GM10248 (cell line): Measurements from ENCODE around the gene SLC7A1.

Experiments used
- CTCF ChIA-PET: fragments of 300-600 bp; sonication (Branson Sonifier 250); formaldehyde crosslinking; extraction: SDS; loops from one replicate; lab custom pipeline; 2021; ENCODE audit warnings: antibody characterized with exemption; lab: Yijun Ruan, JAX
- POLR2A ChIA-PET: fragments of 350-650 bp; sonication (Branson Sonifier 250); formaldehyde crosslinking; extraction: SDS; loops from one replicate; lab custom pipeline; 2020; ENCODE audit warnings: antibody characterized with exemption; lab: Yijun Ruan, JAX
- DNase-seq: peaks from one replicate; pipeline ENCODE4 v3.0.0; 2012; ENCODE audit errors: extremely low spot score
- TF ChIP-seq, protein P1 (sequence below): IDR thresholded peaks from 2 replicates; pipeline ENCODE4 v1.5.1; 2012; ENCODE audit warnings: mild to moderate bottlenecking, low read depth; ENCODE audit errors: extremely low read depth, missing control alignments, control extremely low read depth

The SLC7A1 gene

GRCh38 chr13:29508130-29508875, 87.2 kb downstream of the SLC7A1 start:
- peak; percentile 85 for DNase-seq
- POLR2A ChIA-PET: no interaction called here
- TF ChIP-seq, protein P1, sequence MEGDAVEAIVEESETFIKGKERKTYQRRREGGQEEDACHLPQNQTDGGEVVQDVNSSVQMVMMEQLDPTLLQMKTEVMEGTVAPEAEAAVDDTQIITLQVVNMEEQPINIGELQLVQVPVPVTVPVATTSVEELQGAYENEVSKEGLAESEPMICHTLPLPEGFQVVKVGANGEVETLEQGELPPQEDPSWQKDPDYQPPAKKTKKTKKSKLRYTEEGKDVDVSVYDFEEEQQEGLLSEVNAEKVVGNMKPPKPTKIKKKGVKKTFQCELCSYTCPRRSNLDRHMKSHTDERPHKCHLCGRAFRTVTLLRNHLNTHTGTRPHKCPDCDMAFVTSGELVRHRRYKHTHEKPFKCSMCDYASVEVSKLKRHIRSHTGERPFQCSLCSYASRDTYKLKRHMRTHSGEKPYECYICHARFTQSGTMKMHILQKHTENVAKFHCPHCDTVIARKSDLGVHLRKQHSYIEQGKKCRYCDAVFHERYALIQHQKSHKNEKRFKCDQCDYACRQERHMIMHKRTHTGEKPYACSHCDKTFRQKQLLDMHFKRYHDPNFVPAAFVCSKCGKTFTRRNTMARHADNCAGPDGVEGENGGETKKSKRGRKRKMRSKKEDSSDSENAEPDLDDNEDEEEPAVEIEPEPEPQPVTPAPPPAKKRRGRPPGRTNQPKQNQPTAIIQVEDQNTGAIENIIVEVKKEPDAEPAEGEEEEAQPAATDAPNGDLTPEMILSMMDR: peak; percentile 99
- CTCF ChIA-PET: interaction anchor here (0.7 to 9.3 kb wide), 60 partner anchors 10 to 882 kb away, joined by 3 to 115 read pairs (median 4); no protein-coding TSS in a partner anchor

GRCh38 chr13:29507356-29507755, 88.1 kb downstream of the SLC7A1 start:
- TF ChIP-seq, protein P1: no peak
- no peak for DNase-seq
- ChIA-PET POLR2A (no interaction called here), CTCF (interaction anchor here (0.9 to 9.3 kb wide), 32 partner anchors 11 to 883 kb away, joined by 3 to 115 read pairs (median 6); no protein-coding TSS in a partner anchor)

GRCh38 chr13:29505950-29506349, 89.5 kb downstream of the SLC7A1 start:
- ChIA-PET POLR2A (no interaction called here), CTCF (interaction anchor here (4.6 to 9.3 kb wide), 3 partner anchors 9 to 608 kb away, joined by 51 to 115 read pairs (median 112); no protein-coding TSS in a partner anchor)
- TF ChIP-seq, protein P1: no peak
- DNase-seq: no peak

- no peak for DNase-seq
- TF ChIP-seq, protein P1: no peak
- ChIA-PET POLR2A (no interaction called here), CTCF (interaction anchor here (4.6 to 9.3 kb wide), 3 partner anchors 9 to 609 kb away, joined by 51 to 115 read pairs (median 112); no protein-coding TSS in a partner anchor)
Observed at GRCh38 chr13:29505511-29505910, 90.0 kb downstream of the SLC7A1 start.

DNA sequence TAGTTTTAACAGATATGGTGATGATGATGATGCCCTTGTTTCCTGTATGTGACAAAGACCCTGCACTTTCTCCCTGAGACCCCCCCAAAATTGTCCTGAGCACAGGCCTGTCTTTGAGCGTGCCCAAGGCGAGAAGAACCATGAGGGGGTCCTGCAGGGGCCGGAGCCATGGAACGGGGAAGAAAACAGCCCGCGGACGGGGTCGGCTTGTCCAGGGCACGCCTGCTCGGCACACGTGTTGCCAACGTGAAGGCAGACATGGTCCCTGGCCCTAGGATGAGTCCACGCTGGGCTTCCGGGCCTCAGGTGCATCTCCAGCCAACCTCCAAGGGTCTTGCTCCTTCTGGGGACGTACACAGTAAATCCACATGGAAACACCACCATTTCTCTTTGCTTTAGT, 90.8 kb downstream of the SLC7A1 start:
- TF ChIP-seq, protein P1: no peak
- ChIA-PET CTCF (interaction anchor here (8.5 to 9.3 kb wide), 2 partner anchors 203 to 609 kb away, joined by 112 to 115 read pairs; no protein-coding TSS in a partner anchor), POLR2A (no interaction called here)
- no peak for DNase-seq

DNA sequence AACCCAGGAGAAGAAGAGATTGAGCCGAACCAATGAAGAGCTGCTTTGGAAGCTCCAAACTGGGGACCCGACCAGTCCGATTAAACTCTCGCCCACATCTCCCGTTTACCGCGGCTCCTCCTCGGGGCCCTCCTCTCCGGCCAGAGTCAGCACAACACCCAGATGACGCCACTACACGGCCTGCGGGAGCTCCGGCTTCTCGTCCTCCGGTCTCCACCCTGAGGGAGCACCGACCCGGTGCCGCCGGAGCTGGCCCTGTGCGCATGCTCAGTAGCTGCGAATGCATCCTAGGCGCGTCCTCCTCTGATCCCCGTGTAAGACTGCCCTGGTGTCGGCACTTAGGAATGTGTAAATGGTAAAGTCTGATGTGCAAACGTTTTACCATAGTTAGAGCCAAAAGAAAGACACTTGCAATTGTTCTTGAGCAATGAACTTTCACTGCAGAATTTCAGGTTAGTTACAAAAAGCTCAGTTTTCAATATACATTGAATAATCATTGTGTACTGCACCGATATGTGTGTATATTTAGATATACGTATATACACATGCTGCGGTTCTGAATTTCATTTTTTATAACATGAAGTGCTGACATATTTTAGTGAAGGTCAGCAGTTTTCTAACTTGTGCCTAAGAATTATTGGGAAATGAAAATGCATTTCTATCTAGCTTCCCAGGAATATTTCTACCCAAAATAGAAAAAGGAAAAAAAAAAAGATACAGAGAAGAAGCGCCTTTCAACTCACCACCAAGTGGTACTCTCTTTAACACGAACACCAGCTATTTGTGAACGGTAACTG, 92.2 kb downstream of the SLC7A1 start:
- POLR2A ChIA-PET: no interaction called here
- TF ChIP-seq, protein P1: no peak
- no peak for DNase-seq
- CTCF ChIA-PET: interaction anchor here (0.8 to 9.3 kb wide), 7 partner anchors 10 to 611 kb away, joined by 3 to 115 read pairs (median 4); no protein-coding TSS in a partner anchor
